Measurements from ENCODE around the gene TDRD3. TPM values are rescaled to one million over a fixed set of nuclear protein-coding genes. Genes with fewer than 3 reads are reported as not detected.
A peak's percentile ranks its signal among the peaks of the same experiment; 100 is the strongest.

TDRD3 gene
- total RNA-seq, 2 experiments from 2014 or later = 26.5 to 31.1 TPM

- no peaks in the 10 kb centered on the region for H3K27me3 Mint-ChIP-seq
- H3K36me3 Mint-ChIP-seq = peaks cover 32% of the 10 kb centered on the region
- peaks cover 11% of the 10 kb centered on the region for H3K9me3 Mint-ChIP-seq
- no peak for ATAC-seq (ENCODE audit: low read depth)
- no peak overlapping the region for H3K27ac Mint-ChIP-seq
- DNase-seq = no peak
- H3K4me3 Mint-ChIP-seq = no peak overlapping the region
- POLR2A ChIA-PET = no interaction called here
- peaks cover 7% of the 10 kb centered on the region for H3K4me1 Mint-ChIP-seq
Observed at GRCh38 chr13:60410299-60410698, 13.3 kb downstream of the TDRD3 start.

GRCh38 chr13:60411464-60411863 is 14.4 kb downstream of the TDRD3 start:
- no peak for DNase-seq
- Mint-ChIP-seq H3K9me3 (peaks cover 7% of the 10 kb centered on the region), H3K27me3 (no peaks in the 10 kb centered on the region), H3K27ac (no peak overlapping the region), H3K36me3 (peaks cover 26% of the 10 kb centered on the region), H3K4me1 (peaks cover 7% of the 10 kb centered on the region), H3K4me3 (no peak overlapping the region)
- ATAC-seq (ENCODE audit: low read depth) = no peak
- POLR2A ChIA-PET = no interaction called here

- H3K4me3 Mint-ChIP-seq = no peak overlapping the region
- H3K27me3 Mint-ChIP-seq = no peaks in the 10 kb centered on the region
- peaks cover 29% of the 10 kb centered on the region for H3K36me3 Mint-ChIP-seq
- DNase-seq (no peak), ATAC-seq (ENCODE audit: low read depth) (no peak)
- H3K4me1 Mint-ChIP-seq = peaks cover 7% of the 10 kb centered on the region
- POLR2A ChIA-PET = no interaction called here
- H3K9me3 Mint-ChIP-seq = peaks cover 6% of the 10 kb centered on the region
- H3K27ac Mint-ChIP-seq = no peak overlapping the region
Observed at GRCh38 chr13:60411983-60412382, 15.0 kb downstream of the TDRD3 start.

GRCh38 chr13:60412909-60413616 is 16.0 kb downstream of the TDRD3 start:
- POLR2A ChIA-PET = no interaction called here
- Mint-ChIP-seq H3K36me3 (peaks cover 27% of the 10 kb centered on the region), H3K4me3 (no peak overlapping the region), H3K9me3 (peaks cover 7% of the 10 kb centered on the region), H3K27ac (no peak overlapping the region), H3K27me3 (no peaks in the 10 kb centered on the region), H3K4me1 (peaks cover 11% of the 10 kb centered on the region)
- ATAC-seq (ENCODE audit: low read depth) (no peak), DNase-seq (no peak)

GRCh38 chr13:60414177-60414576 is 17.2 kb downstream of the TDRD3 start:
- Mint-ChIP-seq H3K36me3 (peaks cover 21% of the 10 kb centered on the region), H3K9me3 (peaks cover 9% of the 10 kb centered on the region), H3K4me1 (peaks cover 11% of the 10 kb centered on the region), H3K4me3 (no peak overlapping the region), H3K27me3 (no peaks in the 10 kb centered on the region), H3K27ac (no peak overlapping the region)
- DNase-seq (no peak), ATAC-seq (ENCODE audit: low read depth) (no peak)
- POLR2A ChIA-PET = no interaction called here

- no peak for ATAC-seq (ENCODE audit: low read depth)
- no peak overlapping the region for H3K27ac Mint-ChIP-seq
- no peak for DNase-seq
- no peaks in the 10 kb centered on the region for H3K27me3 Mint-ChIP-seq
- peaks cover 13% of the 10 kb centered on the region for H3K9me3 Mint-ChIP-seq
- H3K4me1 Mint-ChIP-seq = peaks cover 4% of the 10 kb centered on the region
- H3K4me3 Mint-ChIP-seq = no peak overlapping the region
- POLR2A ChIA-PET = no interaction called here
- H3K36me3 Mint-ChIP-seq = peaks cover 14% of the 10 kb centered on the region
Observed at GRCh38 chr13:60417734-60418133, 20.7 kb downstream of the TDRD3 start.

GRCh38 chr13:60418954-60419353 is 21.9 kb downstream of the TDRD3 start:
- POLR2A ChIA-PET = no interaction called here
- Mint-ChIP-seq H3K36me3 (peaks cover 14% of the 10 kb centered on the region), H3K27me3 (no peaks in the 10 kb centered on the region), H3K27ac (no peak overlapping the region), H3K4me1 (peaks cover 4% of the 10 kb centered on the region), H3K4me3 (no peak overlapping the region), H3K9me3 (peaks cover 13% of the 10 kb centered on the region)
- ATAC-seq (ENCODE audit: low read depth) = no peak
- no peak for DNase-seq

GRCh38 chr13:60425332-60425731 is 28.3 kb downstream of the TDRD3 start:
- Mint-ChIP-seq H3K4me1 (peaks cover 12% of the 10 kb centered on the region), H3K9me3 (peaks cover 2% of the 10 kb centered on the region), H3K4me3 (no peak overlapping the region), H3K27me3 (no peaks in the 10 kb centered on the region), H3K36me3 (peaks cover 6% of the 10 kb centered on the region), H3K27ac (no peak overlapping the region)
- no peak for ATAC-seq (ENCODE audit: low read depth)
- POLR2A ChIA-PET = no interaction called here
- no peak for DNase-seq

- Mint-ChIP-seq H3K9me3 (peaks cover 2% of the 10 kb centered on the region), H3K4me1 (peaks cover 12% of the 10 kb centered on the region)
- no peak for ATAC-seq (ENCODE audit: low read depth)
Observed at GRCh38 chr13:60426075-60426474, 29.1 kb downstream of the TDRD3 start.

GRCh38 chr13:60427285-60427684 is 30.3 kb downstream of the TDRD3 start:
- no peak for DNase-seq

More at GRCh38 chr13:60426075-60426474, 29.1 kb downstream of the TDRD3 start:
- H3K27me3 Mint-ChIP-seq = no peaks in the 10 kb centered on the region
- H3K36me3 Mint-ChIP-seq = peaks cover 6% of the 10 kb centered on the region
- no peak overlapping the region for H3K4me3 Mint-ChIP-seq
- no peak overlapping the region for H3K27ac Mint-ChIP-seq
- POLR2A ChIA-PET = no interaction called here
- DNase-seq = no peak

GRCh38 chr13:60431108-60431700 is 34.2 kb downstream of the TDRD3 start:
- no peak overlapping the region for H3K27ac Mint-ChIP-seq
- H3K36me3 Mint-ChIP-seq = peaks cover 5% of the 10 kb centered on the region
- ATAC-seq (ENCODE audit: low read depth) (peak; percentile 68), DNase-seq (no peak)
- no peak overlapping the region for H3K4me3 Mint-ChIP-seq
- POLR2A ChIA-PET = interaction anchor here (1.0 kb wide), 1 partner anchor 35 kb away, joined by 5 read pairs; the partner anchor contains the start of gene TDRD3
- peaks cover 18% of the 10 kb centered on the region for H3K4me1 Mint-ChIP-seq
- no peaks in the 10 kb centered on the region for H3K27me3 Mint-ChIP-seq
- peaks cover 5% of the 10 kb centered on the region for H3K9me3 Mint-ChIP-seq

More at GRCh38 chr13:60427285-60427684, 30.3 kb downstream of the TDRD3 start:
- no peak for ATAC-seq (ENCODE audit: low read depth)
- POLR2A ChIA-PET = no interaction called here
- Mint-ChIP-seq H3K27me3 (no peaks in the 10 kb centered on the region), H3K36me3 (peaks cover 4% of the 10 kb centered on the region), H3K27ac (no peak overlapping the region), H3K4me3 (peak overlapping the region; percentile 20), H3K4me1 (peaks cover 15% of the 10 kb centered on the region), H3K9me3 (no peaks in the 10 kb centered on the region)

- Mint-ChIP-seq H3K36me3 (peaks cover 8% of the 10 kb centered on the region), H3K27me3 (no peaks in the 10 kb centered on the region), H3K4me1 (peaks cover 13% of the 10 kb centered on the region), H3K27ac (no peak overlapping the region), H3K9me3 (peaks cover 5% of the 10 kb centered on the region), H3K4me3 (no peak overlapping the region)
- POLR2A ChIA-PET = no interaction called here
- no peak for ATAC-seq (ENCODE audit: low read depth)
- DNase-seq = no peak
Observed at GRCh38 chr13:60433505-60433904, 36.5 kb downstream of the TDRD3 start.

GRCh38 chr13:60435762-60436374 is 38.8 kb downstream of the TDRD3 start:
- peaks cover 13% of the 10 kb centered on the region for H3K4me1 Mint-ChIP-seq
- DNase-seq (no peak), ATAC-seq (ENCODE audit: low read depth) (no peak)

GRCh38 chr13:60439201-60439600 is 42.2 kb downstream of the TDRD3 start:
- POLR2A ChIA-PET = no interaction called here
- H3K27ac Mint-ChIP-seq = no peak overlapping the region

More at GRCh38 chr13:60435762-60436374, 38.8 kb downstream of the TDRD3 start:
- POLR2A ChIA-PET = no interaction called here
- H3K4me3 Mint-ChIP-seq = no peak overlapping the region
- H3K27ac Mint-ChIP-seq = peak overlapping the region; percentile 52
- H3K27me3 Mint-ChIP-seq = peaks cover 2% of the 10 kb centered on the region
- H3K9me3 Mint-ChIP-seq = peaks cover 5% of the 10 kb centered on the region
- peaks cover 9% of the 10 kb centered on the region for H3K36me3 Mint-ChIP-seq

More at GRCh38 chr13:60439201-60439600, 42.2 kb downstream of the TDRD3 start:
- ATAC-seq (ENCODE audit: low read depth) = no peak
- H3K36me3 Mint-ChIP-seq = peaks cover 9% of the 10 kb centered on the region
- DNase-seq = no peak
- peaks cover 11% of the 10 kb centered on the region for H3K4me1 Mint-ChIP-seq
- H3K27me3 Mint-ChIP-seq = peaks cover 2% of the 10 kb centered on the region
- no peak overlapping the region for H3K4me3 Mint-ChIP-seq
- peaks cover 5% of the 10 kb centered on the region for H3K9me3 Mint-ChIP-seq
